ENCODE measurements around the gene TCERG1.
"Not testable (repeated sequence)": the region's sequence is repeated elsewhere in the genome, so short reads cannot be mapped to it uniquely, and the experiment has no call there.

The TCERG1 gene

DNA sequence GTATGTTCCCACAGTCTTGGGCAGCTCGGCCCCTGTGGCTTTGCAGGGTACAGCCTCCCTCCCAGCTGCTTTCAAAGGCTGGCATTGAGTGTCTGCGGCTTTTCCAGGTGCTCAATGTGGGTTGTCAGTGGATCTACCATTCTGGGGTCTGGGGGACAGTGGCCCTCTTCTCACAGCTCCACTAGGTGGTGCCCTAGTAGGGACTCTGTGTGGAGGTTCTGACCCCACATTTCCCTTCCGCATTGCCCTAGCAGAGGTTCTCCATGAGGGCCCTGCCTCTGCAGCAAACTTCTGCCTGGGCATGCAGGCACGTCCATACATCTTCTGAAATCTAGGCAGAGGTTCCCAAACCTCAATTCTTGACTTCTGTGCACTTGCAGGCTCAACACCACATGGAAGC, 109.8 kb downstream of the TCERG1 start:
- not testable (repeated sequence) for H3K4me3 ChIP-seq (replicated peaks; ENCODE audit: low read depth, low read length); DNase-seq (ENCODE audit: extremely low read depth, insufficient read length); H3K36me3 ChIP-seq (ENCODE audit: control insufficient read depth, insufficient read depth, low read length); H3K27me3 ChIP-seq (replicated peaks; ENCODE audit: control insufficient read depth, insufficient read depth, low read length)
- TF ChIP-seq, protein P1, sequence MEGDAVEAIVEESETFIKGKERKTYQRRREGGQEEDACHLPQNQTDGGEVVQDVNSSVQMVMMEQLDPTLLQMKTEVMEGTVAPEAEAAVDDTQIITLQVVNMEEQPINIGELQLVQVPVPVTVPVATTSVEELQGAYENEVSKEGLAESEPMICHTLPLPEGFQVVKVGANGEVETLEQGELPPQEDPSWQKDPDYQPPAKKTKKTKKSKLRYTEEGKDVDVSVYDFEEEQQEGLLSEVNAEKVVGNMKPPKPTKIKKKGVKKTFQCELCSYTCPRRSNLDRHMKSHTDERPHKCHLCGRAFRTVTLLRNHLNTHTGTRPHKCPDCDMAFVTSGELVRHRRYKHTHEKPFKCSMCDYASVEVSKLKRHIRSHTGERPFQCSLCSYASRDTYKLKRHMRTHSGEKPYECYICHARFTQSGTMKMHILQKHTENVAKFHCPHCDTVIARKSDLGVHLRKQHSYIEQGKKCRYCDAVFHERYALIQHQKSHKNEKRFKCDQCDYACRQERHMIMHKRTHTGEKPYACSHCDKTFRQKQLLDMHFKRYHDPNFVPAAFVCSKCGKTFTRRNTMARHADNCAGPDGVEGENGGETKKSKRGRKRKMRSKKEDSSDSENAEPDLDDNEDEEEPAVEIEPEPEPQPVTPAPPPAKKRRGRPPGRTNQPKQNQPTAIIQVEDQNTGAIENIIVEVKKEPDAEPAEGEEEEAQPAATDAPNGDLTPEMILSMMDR (IDR thresholded peaks at IDR 0.05; ENCODE audit: insufficient read depth, low read length, poor library complexity, severe bottlenecking) = peak; percentile 39

DNA sequence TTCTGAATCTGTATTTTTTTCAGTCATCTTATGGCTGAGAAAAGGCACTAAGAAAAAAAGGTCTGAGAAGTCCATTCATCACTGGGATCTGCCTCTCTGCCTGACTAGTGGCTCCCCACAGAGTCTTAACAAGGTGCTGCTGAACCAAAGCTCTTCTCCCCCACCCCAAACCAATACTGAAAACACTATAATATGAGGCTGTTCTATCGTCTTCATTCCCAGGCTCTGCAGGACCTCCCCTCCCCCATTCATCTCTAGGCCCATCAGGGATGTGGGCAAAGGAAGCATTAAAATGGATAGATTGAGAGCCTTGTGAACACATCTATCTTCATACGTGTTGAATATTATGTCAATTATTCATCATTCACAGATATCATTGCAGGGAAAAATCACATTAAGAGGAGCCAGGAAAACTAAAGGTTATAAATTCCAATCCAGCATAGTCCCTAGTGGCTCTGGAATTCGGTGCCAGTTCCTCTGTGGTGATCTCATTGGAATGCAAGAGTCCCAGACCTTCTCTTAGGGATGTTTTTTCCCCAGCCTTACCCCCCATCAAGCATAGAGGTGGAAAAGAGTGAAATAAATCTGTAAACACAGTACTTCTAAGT, 113.2 kb downstream of the TCERG1 start:
- DNase-seq (ENCODE audit: extremely low read depth, insufficient read length) = no peak
- Histone ChIP-seq H3K36me3 (ENCODE audit: control insufficient read depth, insufficient read depth, low read length) (no peaks in the 10 kb centered on the region), H3K27me3 (replicated peaks; ENCODE audit: control insufficient read depth, insufficient read depth, low read length) (no peaks in the 10 kb centered on the region; the same call in 1 of the 2 replicates), H3K4me3 (replicated peaks; ENCODE audit: low read depth, low read length) (no peak overlapping the region)
- TF ChIP-seq, protein P1 (IDR thresholded peaks at IDR 0.05; ENCODE audit: insufficient read depth, low read length, poor library complexity, severe bottlenecking) = no peak

Data from GM06990 (cell line).